Trophoblast cell (in vitro differentiated cells and primary cell): ENCODE results near the gene COPS7A.
A peak's percentile ranks its signal among the peaks of the same experiment; 100 is the strongest.

Source experiments
- DNase-seq, 2 donors: peaks; one replicate each; pipeline ENCODE4 v3.0.0-alpha.2; 2016
- H2AFZ ChIP-seq: 2 replicates; pipeline ENCODE4 v1.6.1; 2013; ENCODE audit warnings: low read length, moderate library complexity, mild to moderate bottlenecking; ENCODE audit not compliant: insufficient read depth, poor library complexity
- H2AK5ac ChIP-seq: 2 replicates; pipeline ENCODE4 v1.6.1; 2013; ENCODE audit warnings: mild to moderate bottlenecking, low read length
- H2BK120ac ChIP-seq: 2 replicates; pipeline ENCODE4 v1.6.1; 2013; ENCODE audit warnings: low read length, mild to moderate bottlenecking, moderate library complexity; ENCODE audit not compliant: insufficient read depth, poor library complexity
- H2BK12ac ChIP-seq: 2 replicates; pipeline ENCODE4 v1.6.1; 2013; ENCODE audit warnings: mild to moderate bottlenecking, low read length, moderate library complexity
- H2BK5ac ChIP-seq: 2 replicates; pipeline ENCODE4 v1.6.1; 2013; ENCODE audit warnings: low read length, low read depth, moderate library complexity, mild to moderate bottlenecking; ENCODE audit not compliant: poor library complexity
- H3K14ac ChIP-seq: 2 replicates; pipeline ENCODE4 v1.6.1; 2013; ENCODE audit warnings: mild to moderate bottlenecking, low read length
- H3K18ac ChIP-seq: 2 replicates; pipeline ENCODE4 v1.6.1; 2013; ENCODE audit warnings: mild to moderate bottlenecking, low read length
- H3K23ac ChIP-seq: 2 replicates; pipeline ENCODE4 v1.6.1; 2013; ENCODE audit warnings: low read length
- H3K27ac ChIP-seq: 2 replicates; pipeline ENCODE4 v1.5.1; 2013; ENCODE audit warnings: low read depth, mild to moderate bottlenecking, inconsistent platforms, low read length, moderate library complexity
- H3K27me3 ChIP-seq: 2 replicates; pipeline ENCODE4 v1.6.1; 2013; ENCODE audit warnings: inconsistent platforms, mild to moderate bottlenecking, low read length, moderate library complexity; ENCODE audit not compliant: insufficient read depth
- H3K36me3 ChIP-seq, 2 experiments: 1 replicate in 1 of 2; 2 replicates in 1 of 2; pipeline ENCODE4 v1.6.1; 2013; ENCODE audit warnings: low read length in 2 of 2, mild to moderate bottlenecking in 2 of 2, moderate library complexity in 1 of 2; ENCODE audit not compliant: insufficient read depth in 2 of 2, control insufficient read depth in 1 of 2
- H3K4ac ChIP-seq: 2 replicates; pipeline ENCODE4 v1.6.1; 2013; ENCODE audit warnings: low read depth, mild to moderate bottlenecking, low read length, moderate library complexity
- H3K4me1 ChIP-seq, 2 experiments: 1 replicate in 1 of 2; 2 replicates in 1 of 2; pipeline ENCODE4 v1.6.1; 2013; ENCODE audit warnings: low read length in 2 of 2, mild to moderate bottlenecking in 2 of 2, moderate library complexity in 1 of 2; ENCODE audit not compliant: insufficient read depth in 2 of 2, control insufficient read depth in 1 of 2
- H3K4me2 ChIP-seq: 2 replicates; pipeline ENCODE4 v1.6.1; 2013; ENCODE audit warnings: inconsistent platforms, mild to moderate bottlenecking, low read length, moderate library complexity
- H3K4me3 ChIP-seq: 2 replicates; pipeline ENCODE4 v1.5.1; 2013; ENCODE audit warnings: mild to moderate bottlenecking, low read depth, low read length, inconsistent platforms
- H3K79me1 ChIP-seq: one replicate; pipeline ENCODE4 v1.6.1; 2013; ENCODE audit warnings: low read length
- H3K79me2 ChIP-seq: 2 replicates; pipeline ENCODE4 v1.6.1; 2013; ENCODE audit warnings: low read length, mild to moderate bottlenecking; ENCODE audit not compliant: control insufficient read depth, insufficient read depth, poor library complexity
- H3K9ac ChIP-seq: 2 replicates; pipeline ENCODE4 v1.6.1; 2013; ENCODE audit warnings: mild to moderate bottlenecking, low read length
- H3K9me3 ChIP-seq: 2 replicates; pipeline ENCODE4 v1.6.1; 2013; ENCODE audit warnings: low read depth, mild to moderate bottlenecking, control low read depth, inconsistent platforms, low read length; ENCODE audit not compliant: insufficient read depth
- H4K12ac ChIP-seq: 2 replicates; pipeline ENCODE4 v1.6.1; 2013; ENCODE audit warnings: low read depth, mild to moderate bottlenecking, low read length, moderate library complexity
- H4K8ac ChIP-seq: 2 replicates; pipeline ENCODE4 v1.6.1; 2013; ENCODE audit warnings: low read depth, mild to moderate bottlenecking, low read length, moderate library complexity
- H4K91ac ChIP-seq: one replicate; pipeline ENCODE4 v1.6.1; 2013; ENCODE audit warnings: low read depth, mild to moderate bottlenecking, low read length, moderate library complexity
- WGBS: extraction: QIAGEN DNeasy Blood & Tissue Kit; methylation state at CpG from one replicate; pipeline ENCODE4 v1.1.7; 2013; ENCODE audit warnings: missing lambda C conversion rate; ENCODE audit not compliant: insufficient read length, insufficient coverage; ENCODE audit errors: extremely low coverage; 5-methylcytosine and 5-hydroxymethylcytosine counted together

COPS7A gene

DNA sequence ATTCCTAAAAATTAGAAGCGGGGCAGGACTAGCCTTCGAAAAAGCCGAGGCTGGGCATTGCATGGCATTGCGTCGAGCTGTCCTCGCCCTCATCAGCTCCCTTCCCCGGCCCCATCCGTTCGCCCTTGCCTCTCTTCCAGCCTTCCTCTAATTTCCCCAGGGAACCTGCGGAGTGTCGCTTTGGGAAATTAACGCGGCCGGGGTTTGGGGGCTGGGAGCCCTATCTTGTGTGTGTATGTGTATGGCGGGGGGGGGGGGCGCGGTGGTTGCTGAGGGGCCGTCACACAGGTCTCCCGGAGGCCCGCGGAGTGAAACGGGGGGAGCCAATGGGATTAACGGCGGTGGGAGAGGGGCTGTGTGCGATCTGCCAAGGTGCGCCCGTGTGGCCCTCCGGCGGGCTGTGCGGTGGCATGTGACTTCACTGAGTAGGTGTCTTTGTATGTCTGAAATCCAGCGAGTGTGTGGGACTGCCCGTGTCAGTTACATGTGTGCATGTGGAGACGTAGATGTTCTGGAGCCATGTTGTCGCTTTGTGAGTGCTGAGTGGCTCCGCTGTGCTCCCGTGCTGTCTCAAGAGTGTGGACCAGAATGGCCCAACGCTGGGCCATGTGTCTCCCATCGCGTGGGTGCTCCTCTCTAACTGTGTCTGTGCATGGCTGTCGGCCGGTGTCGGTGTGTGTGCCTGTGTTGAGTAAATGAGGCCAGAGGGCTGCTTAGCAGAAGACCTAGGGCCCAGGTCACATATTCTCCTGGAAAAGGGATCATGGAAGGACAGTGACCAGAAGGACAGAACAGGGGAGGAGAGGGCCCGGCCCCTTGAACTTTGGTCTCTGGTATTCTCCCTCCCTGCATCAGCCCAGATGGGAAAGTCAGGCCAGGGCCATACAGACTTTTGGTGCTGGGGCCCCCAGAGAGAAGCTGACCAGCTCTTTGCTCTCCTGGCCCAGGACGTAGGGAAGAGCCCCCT lies 43.8 kb downstream of the COPS7A start:
- Histone ChIP-seq H4K12ac (no peak overlapping the region), H3K23ac (peak overlapping the region; percentile 55), H2BK12ac (no peak overlapping the region), H3K4me3 (peak overlapping the region; percentile 92), H3K9ac (peak overlapping the region; percentile 83), H3K18ac (peak overlapping the region; percentile 92), H2BK120ac (no peak overlapping the region), H3K9me3 (peaks cover 2% of the 10 kb centered on the region), H3K4me2 (peak overlapping the region; percentile 91), H3K79me2 (peaks cover 18% of the 10 kb centered on the region), H3K4me1 (peaks cover 23 to 32% of the 10 kb centered on the region in 2 experiments), H3K27ac (peak overlapping the region; percentile 6), H3K79me1 (peaks cover 30% of the 10 kb centered on the region), H3K27me3 (no peaks in the 10 kb centered on the region), H3K36me3 (peaks cover 21 to 24% of the 10 kb centered on the region in 2 experiments), H2AK5ac (peak overlapping the region; percentile 12), H3K4ac (peak overlapping the region; percentile 76), H2BK5ac (no peak overlapping the region), H4K91ac (peak overlapping the region; percentile 77), H2AFZ (peak overlapping the region; percentile 11), H3K14ac (peak overlapping the region; percentile 90), H4K8ac (peak overlapping the region; percentile 23)
- no CpG with 5 or more reads among the region's 44 CpGs for WGBS
- peak in 1 of 2 donors; percentile 9 for DNase-seq

DNA sequence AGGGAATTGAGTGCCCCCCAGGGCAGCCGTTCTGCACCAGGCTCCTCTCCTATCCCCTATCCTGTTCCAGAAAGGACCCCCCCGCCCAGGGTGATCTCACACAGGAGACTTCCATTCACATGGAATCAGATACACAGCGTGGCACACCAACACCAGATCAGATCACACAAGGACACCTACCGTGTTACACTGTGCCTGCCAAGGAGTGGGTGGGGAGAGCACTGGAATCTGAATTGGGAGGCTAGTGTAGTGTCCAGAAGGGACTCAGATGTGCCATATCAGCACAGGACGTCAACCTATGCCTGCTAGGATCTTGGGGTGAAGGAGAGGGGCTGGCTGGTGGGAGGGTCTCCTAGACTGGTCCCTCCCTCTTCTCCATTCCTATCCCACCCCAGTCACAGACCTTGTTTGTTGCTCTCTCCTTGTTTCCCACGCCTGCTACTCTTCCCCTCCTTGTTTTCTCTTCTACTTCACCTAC lies 44.6 kb downstream of the COPS7A start:
- H2BK12ac ChIP-seq = no peak overlapping the region
- no peak overlapping the region for H3K27ac ChIP-seq
- no CpG with 5 or more reads among the region's 6 CpGs for WGBS
- no peak overlapping the region for H2BK5ac ChIP-seq
- H4K12ac ChIP-seq = no peak overlapping the region
- no peak overlapping the region for H4K8ac ChIP-seq
- peaks cover 5% of the 10 kb centered on the region for H3K27me3 ChIP-seq
- H2AFZ ChIP-seq = no peak overlapping the region
- peaks cover 21 to 32% of the 10 kb centered on the region in 2 experiments for H3K4me1 ChIP-seq
- H3K79me2 ChIP-seq = peaks cover 18% of the 10 kb centered on the region
- H3K9me3 ChIP-seq = peaks cover 2% of the 10 kb centered on the region
- no peak overlapping the region for H3K23ac ChIP-seq
- no peak for DNase-seq
- peak overlapping the region; percentile 22 for H3K18ac ChIP-seq
- no peak overlapping the region for H3K9ac ChIP-seq
- H2BK120ac ChIP-seq = no peak overlapping the region
- peaks cover 21 to 24% of the 10 kb centered on the region in 2 experiments for H3K36me3 ChIP-seq
- H2AK5ac ChIP-seq = no peak overlapping the region
- H3K4me3 ChIP-seq = peak overlapping the region; percentile 10
- H3K79me1 ChIP-seq = peaks cover 28% of the 10 kb centered on the region
- no peak overlapping the region for H3K14ac ChIP-seq
- no peak overlapping the region for H4K91ac ChIP-seq
- peak overlapping the region; percentile 2 for H3K4ac ChIP-seq
- peak overlapping the region; percentile 91 for H3K4me2 ChIP-seq

DNA sequence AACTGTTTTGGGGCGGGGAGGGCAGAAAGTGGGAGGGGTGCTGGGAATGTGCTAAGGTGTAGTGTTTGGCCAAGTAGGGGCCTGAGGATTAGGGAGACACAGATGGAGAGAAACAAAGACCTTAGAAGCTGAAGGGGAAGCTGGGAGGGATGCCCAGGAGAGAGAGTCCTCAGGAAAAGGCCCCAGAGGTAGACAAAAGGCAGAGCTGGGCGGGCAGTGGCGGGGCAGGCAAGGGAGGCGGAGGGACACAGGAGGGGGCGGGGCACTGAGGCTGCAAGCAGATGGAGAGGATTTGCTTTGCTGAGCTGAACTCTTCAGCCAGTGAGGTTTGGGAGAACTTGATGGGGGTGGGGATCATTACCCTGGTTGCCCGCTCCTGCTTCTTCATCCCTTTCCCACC lies 45.1 kb downstream of the COPS7A start:
- Histone ChIP-seq H3K18ac (no peak overlapping the region), H4K12ac (no peak overlapping the region), H3K9ac (no peak overlapping the region), H3K4me3 (no peak overlapping the region), H2BK120ac (no peak overlapping the region), H2BK12ac (no peak overlapping the region), H3K4ac (no peak overlapping the region), H3K23ac (no peak overlapping the region), H3K79me1 (peaks cover 23% of the 10 kb centered on the region), H3K36me3 (peaks cover 21 to 24% of the 10 kb centered on the region in 2 experiments), H3K4me2 (peak overlapping the region; percentile 91), H3K27ac (no peak overlapping the region), H3K27me3 (peaks cover 10% of the 10 kb centered on the region), H4K8ac (no peak overlapping the region), H3K4me1 (peaks cover 19 to 26% of the 10 kb centered on the region in 2 experiments), H3K14ac (no peak overlapping the region), H2AK5ac (no peak overlapping the region), H2AFZ (no peak overlapping the region), H4K91ac (no peak overlapping the region), H3K79me2 (peaks cover 18% of the 10 kb centered on the region), H2BK5ac (no peak overlapping the region), H3K9me3 (peaks cover 2% of the 10 kb centered on the region)
- peak in 1 of 2 donors; percentile 18 for DNase-seq
- WGBS = no CpG with 5 or more reads among the region's 6 CpGs

DNA sequence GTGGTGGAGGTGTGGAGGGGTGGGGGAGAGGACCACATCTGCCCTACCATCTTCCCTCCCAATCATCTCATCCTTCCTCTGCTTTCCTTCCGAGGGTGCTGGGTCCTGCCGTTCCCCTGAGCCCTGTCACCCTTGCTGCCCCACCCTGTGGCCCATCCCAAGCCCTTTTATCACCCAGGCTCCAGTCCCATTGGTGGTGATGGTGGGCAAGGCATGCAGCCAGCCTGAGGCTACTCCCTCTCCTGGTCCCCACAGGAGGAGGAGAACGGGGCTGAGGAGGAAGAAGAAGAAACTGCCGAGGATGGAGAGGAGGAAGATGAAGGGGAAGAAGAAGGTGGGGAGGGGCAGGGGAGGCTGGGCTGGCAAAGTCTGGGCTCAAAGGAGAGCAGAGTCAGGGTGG lies 45.8 kb downstream of the COPS7A start:
- Histone ChIP-seq H3K79me1 (peaks cover 19% of the 10 kb centered on the region), H3K36me3 (peaks cover 21 to 24% of the 10 kb centered on the region in 2 experiments), H3K9me3 (peaks cover 2% of the 10 kb centered on the region), H3K4me3 (no peak overlapping the region), H3K4me1 (peaks cover 19 to 26% of the 10 kb centered on the region in 2 experiments), H2BK12ac (no peak overlapping the region), H2AK5ac (no peak overlapping the region), H3K79me2 (peaks cover 18% of the 10 kb centered on the region), H3K4me2 (no peak overlapping the region), H4K8ac (no peak overlapping the region), H3K14ac (no peak overlapping the region), H3K27me3 (peaks cover 16% of the 10 kb centered on the region), H3K23ac (no peak overlapping the region), H2AFZ (no peak overlapping the region), H3K18ac (no peak overlapping the region), H2BK120ac (no peak overlapping the region), H2BK5ac (no peak overlapping the region), H4K91ac (no peak overlapping the region), H3K9ac (no peak overlapping the region), H3K4ac (no peak overlapping the region), H3K27ac (no peak overlapping the region), H4K12ac (no peak overlapping the region)
- DNase-seq = no peak
- 100% methylated on average over 2 of the region's 4 CpGs for WGBS
